Measurements from ENCODE around the gene NFIB. TPM values are rescaled to one million over a fixed set of nuclear protein-coding genes. Genes with fewer than 3 reads are reported as not detected.

NFIB gene
- total RNA-seq, 1 experiment from 2014 or later: 0.61 TPM

GRCh38 chr9:14250794-14251153 lies 63.2 kb downstream of the NFIB start:
- TF ChIP-seq CTCF (IDR thresholded peaks at IDR 0.05; ENCODE audit: insufficient read depth in 1 of 2, low read depth in 1 of 2, low read length in 1 of 2, severe bottlenecking in 1 of 2, unreplicated experiment in 1 of 2): no peak
- intact Hi-C loops (cut with micrococcal nuclease; ENCODE audit: unreplicated experiment): loop anchor here (1.0 to 2.0 kb wide), 2 partner anchors 32 to 72 kb away; no protein-coding TSS in a partner anchor
- no peak overlapping the region for H3K27ac Mint-ChIP-seq (ENCODE audit: unreplicated experiment)

GRCh38 chr9:14249527-14249926 lies 64.4 kb downstream of the NFIB start:
- Histone ChIP-seq H3K36me3 (ENCODE audit: control insufficient read depth, insufficient read depth, low read length) (no peaks in the 10 kb centered on the region), H3K27me3 (replicated peaks; ENCODE audit: control insufficient read depth, insufficient read depth, low read length) (no peaks in the 10 kb centered on the region), H3K4me3 (ENCODE audit: low read depth, low read length) (no peak overlapping the region), H3K4me1 (peaks cover 15% of the 10 kb centered on the region), H3K9me3 (no peaks in the 10 kb centered on the region)
- no TSS peak for BruUV-seq (replicated peaks)
- Mint-ChIP-seq H3K36me3 (ENCODE audit: insufficient read depth, unreplicated experiment) (peaks cover 6% of the 10 kb centered on the region), H3K9me3 (ENCODE audit: unreplicated experiment) (no peaks in the 10 kb centered on the region), H3K4me3 (ENCODE audit: unreplicated experiment) (no peak overlapping the region), H3K27ac (ENCODE audit: unreplicated experiment) (peak overlapping the region; percentile 36), H3K4me1 (ENCODE audit: low read depth, unreplicated experiment) (peaks cover 7% of the 10 kb centered on the region), H3K27me3 (ENCODE audit: insufficient read depth, unreplicated experiment) (no peaks in the 10 kb centered on the region)
- ChIA-PET CTCF (no interaction called here), POLR2A (no interaction called here)
- DNase-seq: no peak
- TF ChIP-seq CTCF (IDR thresholded peaks at IDR 0.05; ENCODE audit: insufficient read depth in 1 of 2, low read depth in 1 of 2, low read length in 1 of 2, severe bottlenecking in 1 of 2, unreplicated experiment in 1 of 2): no peak
- intact Hi-C loops (cut with micrococcal nuclease; ENCODE audit: unreplicated experiment): no loop called here

More at GRCh38 chr9:14250794-14251153, 63.2 kb downstream of the NFIB start:
- Histone ChIP-seq H3K4me1 (peaks cover 15% of the 10 kb centered on the region), H3K4me3 (ENCODE audit: low read depth, low read length) (no peak overlapping the region), H3K36me3 (ENCODE audit: control insufficient read depth, insufficient read depth, low read length) (no peaks in the 10 kb centered on the region), H3K9me3 (no peaks in the 10 kb centered on the region), H3K27me3 (replicated peaks; ENCODE audit: control insufficient read depth, insufficient read depth, low read length) (no peaks in the 10 kb centered on the region)
- peaks cover 6% of the 10 kb centered on the region for H3K36me3 Mint-ChIP-seq (ENCODE audit: insufficient read depth, unreplicated experiment)
- DNase-seq: no peak
- H3K9me3 Mint-ChIP-seq (ENCODE audit: unreplicated experiment): no peaks in the 10 kb centered on the region
- no peaks in the 10 kb centered on the region for H3K27me3 Mint-ChIP-seq (ENCODE audit: insufficient read depth, unreplicated experiment)
- H3K4me3 Mint-ChIP-seq (ENCODE audit: unreplicated experiment): no peak overlapping the region
- peaks cover 7% of the 10 kb centered on the region for H3K4me1 Mint-ChIP-seq (ENCODE audit: low read depth, unreplicated experiment)
- ChIA-PET POLR2A (no interaction called here), CTCF (no interaction called here)
- BruUV-seq (replicated peaks): no TSS peak

- H3K4me1 ChIP-seq: peaks cover 15% of the 10 kb centered on the region
Observed at GRCh38 chr9:14248149-14248548, 65.8 kb downstream of the NFIB start.

More at GRCh38 chr9:14248149-14248548, 65.8 kb downstream of the NFIB start:
- no peaks in the 10 kb centered on the region for H3K9me3 ChIP-seq
- H3K27me3 ChIP-seq (replicated peaks; ENCODE audit: control insufficient read depth, insufficient read depth, low read length): no peaks in the 10 kb centered on the region
- intact Hi-C loops (cut with micrococcal nuclease; ENCODE audit: unreplicated experiment): no loop called here
- no peak overlapping the region for H3K4me3 Mint-ChIP-seq (ENCODE audit: unreplicated experiment)
- H3K36me3 ChIP-seq (ENCODE audit: control insufficient read depth, insufficient read depth, low read length): no peaks in the 10 kb centered on the region
- ChIA-PET POLR2A (interaction anchor here (0.6 kb wide), 1 partner anchor 1261 kb away, joined by 4 read pairs; no protein-coding TSS in a partner anchor), CTCF (no interaction called here)
- TF ChIP-seq CTCF (IDR thresholded peaks at IDR 0.05; ENCODE audit: insufficient read depth in 1 of 2, low read depth in 1 of 2, low read length in 1 of 2, severe bottlenecking in 1 of 2, unreplicated experiment in 1 of 2): no peak
- peaks cover 3% of the 10 kb centered on the region for H3K27me3 Mint-ChIP-seq (ENCODE audit: insufficient read depth, unreplicated experiment)
- H3K36me3 Mint-ChIP-seq (ENCODE audit: insufficient read depth, unreplicated experiment): peaks cover 6% of the 10 kb centered on the region
- H3K9me3 Mint-ChIP-seq (ENCODE audit: unreplicated experiment): no peaks in the 10 kb centered on the region
- no peak overlapping the region for H3K27ac Mint-ChIP-seq (ENCODE audit: unreplicated experiment)
- H3K4me3 ChIP-seq (ENCODE audit: low read depth, low read length): no peak overlapping the region
- DNase-seq: no peak
- no TSS peak for BruUV-seq (replicated peaks)
- H3K4me1 Mint-ChIP-seq (ENCODE audit: low read depth, unreplicated experiment): peaks cover 7% of the 10 kb centered on the region
